MM.1S (cell line): ENCODE results near the gene DIAPH3.

Experiments
- EZH2phosphoT487 ChIP-seq: fragments of 300-600 bp; sonication (generic); IDR thresholded peaks from 2 replicates; pipeline ENCODE4 v1.6.1; 2018; ENCODE audit warnings: antibody characterized with exemption, low read length
- TF ChIP-seq, protein P1 (sequence below): fragments of 300-600 bp; sonication (generic); IDR thresholded peaks from 2 replicates; pipeline ENCODE4 v1.5.1; 2016; ENCODE audit warnings: antibody characterized with exemption, low read length, mixed read lengths

DNA sequence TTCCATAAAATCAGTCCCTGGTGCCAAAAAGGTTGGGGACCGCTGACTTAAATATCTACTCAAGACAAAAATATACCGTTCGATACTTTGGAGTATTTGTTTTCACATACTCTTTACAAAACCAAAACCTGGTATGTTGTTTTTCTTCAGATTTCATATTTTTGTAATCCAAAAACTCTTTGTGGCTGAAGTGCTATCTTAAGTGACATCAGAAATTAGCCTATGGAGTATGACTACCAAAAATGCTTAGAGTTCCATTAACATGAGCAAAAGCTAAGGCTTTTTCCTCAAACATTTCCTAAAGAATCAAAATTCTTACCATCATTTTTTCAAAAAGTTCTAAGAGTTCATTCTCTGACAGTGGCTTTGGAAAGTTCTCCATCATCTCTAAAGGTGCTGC lies 52.0 kb downstream of the DIAPH3 start:
- TF ChIP-seq, protein P1, sequence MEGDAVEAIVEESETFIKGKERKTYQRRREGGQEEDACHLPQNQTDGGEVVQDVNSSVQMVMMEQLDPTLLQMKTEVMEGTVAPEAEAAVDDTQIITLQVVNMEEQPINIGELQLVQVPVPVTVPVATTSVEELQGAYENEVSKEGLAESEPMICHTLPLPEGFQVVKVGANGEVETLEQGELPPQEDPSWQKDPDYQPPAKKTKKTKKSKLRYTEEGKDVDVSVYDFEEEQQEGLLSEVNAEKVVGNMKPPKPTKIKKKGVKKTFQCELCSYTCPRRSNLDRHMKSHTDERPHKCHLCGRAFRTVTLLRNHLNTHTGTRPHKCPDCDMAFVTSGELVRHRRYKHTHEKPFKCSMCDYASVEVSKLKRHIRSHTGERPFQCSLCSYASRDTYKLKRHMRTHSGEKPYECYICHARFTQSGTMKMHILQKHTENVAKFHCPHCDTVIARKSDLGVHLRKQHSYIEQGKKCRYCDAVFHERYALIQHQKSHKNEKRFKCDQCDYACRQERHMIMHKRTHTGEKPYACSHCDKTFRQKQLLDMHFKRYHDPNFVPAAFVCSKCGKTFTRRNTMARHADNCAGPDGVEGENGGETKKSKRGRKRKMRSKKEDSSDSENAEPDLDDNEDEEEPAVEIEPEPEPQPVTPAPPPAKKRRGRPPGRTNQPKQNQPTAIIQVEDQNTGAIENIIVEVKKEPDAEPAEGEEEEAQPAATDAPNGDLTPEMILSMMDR = no peak
- no peak for TF ChIP-seq EZH2phosphoT487
